ENCODE results near the gene OGFOD3.

Gene OGFOD3

DNA sequence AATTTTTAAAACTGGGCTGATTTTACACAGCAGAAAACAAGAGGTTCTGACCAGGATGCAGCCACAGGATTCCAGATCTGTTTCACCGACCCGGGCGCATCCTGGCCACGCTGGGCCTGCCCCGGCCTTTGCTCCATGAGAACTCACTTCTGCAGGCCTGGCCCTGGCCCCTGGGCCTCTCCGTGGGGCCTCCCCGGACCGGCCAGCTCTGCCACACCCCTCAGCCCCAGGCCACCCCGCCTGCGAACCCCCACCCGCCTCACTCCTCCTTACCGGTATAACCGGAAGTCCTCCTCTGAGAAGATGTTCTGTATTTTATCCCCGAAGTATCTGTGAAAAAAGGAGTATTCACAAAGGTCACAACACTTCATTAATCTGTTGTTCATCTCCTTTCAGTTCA lies 13.3 kb downstream of the OGFOD3 start:
- no peak for DNase-seq (ENCODE audit: low read depth in 3 of 3)

DNA sequence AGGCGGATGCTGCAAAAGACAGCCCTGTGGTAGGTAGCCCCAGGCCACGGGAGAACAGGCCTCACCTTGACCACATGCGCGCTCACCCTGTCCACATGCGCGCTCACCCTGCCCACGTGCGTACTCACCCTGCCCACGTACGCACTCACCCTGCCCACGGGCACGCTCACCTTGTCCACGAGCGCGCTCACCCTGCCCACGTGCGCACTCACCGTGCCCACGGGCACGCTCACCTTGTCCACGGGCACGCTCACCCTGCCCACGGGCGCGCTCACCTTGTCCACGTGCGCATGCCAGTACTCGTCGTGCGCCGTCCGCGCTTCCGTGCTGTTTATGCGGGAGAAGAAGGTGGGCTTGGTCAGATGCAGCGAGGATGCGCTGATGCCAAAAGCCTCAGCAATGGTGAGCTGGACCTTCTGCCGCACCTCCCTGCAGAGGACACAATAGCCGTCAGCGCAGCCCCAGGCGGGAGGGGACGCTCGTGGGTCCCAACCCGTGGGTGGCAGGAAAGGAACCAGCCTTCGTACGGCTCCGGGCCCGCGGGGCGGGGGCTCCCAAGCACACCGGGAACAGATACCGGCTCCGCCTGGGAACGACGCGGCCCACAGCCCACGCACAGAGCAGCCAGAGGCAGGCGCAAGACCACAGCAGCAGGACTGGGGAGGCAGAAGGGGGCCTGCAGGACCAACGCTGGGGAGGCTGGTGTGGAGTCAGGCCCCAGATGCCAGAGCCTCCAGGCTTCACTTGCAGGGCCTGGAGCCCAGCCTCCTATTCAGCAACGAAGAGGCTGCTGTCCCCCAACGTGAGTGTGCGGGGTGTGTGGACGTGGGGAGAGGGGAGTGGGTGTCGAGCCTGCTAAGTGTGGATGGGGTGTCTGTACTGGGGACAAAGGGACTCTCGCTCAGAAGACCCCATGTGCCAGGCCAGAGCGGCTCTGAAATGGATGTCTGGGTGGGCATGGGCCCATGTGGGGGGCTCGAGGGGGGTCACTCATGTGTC lies 14.4 kb downstream of the OGFOD3 start:
- no peak for DNase-seq (ENCODE audit: low read depth in 3 of 3)

- DNase-seq (ENCODE audit: low read depth in 3 of 3), result no peak
Observed at GRCh38 chr17:82402865-82403264, 15.5 kb downstream of the OGFOD3 start.

DNA sequence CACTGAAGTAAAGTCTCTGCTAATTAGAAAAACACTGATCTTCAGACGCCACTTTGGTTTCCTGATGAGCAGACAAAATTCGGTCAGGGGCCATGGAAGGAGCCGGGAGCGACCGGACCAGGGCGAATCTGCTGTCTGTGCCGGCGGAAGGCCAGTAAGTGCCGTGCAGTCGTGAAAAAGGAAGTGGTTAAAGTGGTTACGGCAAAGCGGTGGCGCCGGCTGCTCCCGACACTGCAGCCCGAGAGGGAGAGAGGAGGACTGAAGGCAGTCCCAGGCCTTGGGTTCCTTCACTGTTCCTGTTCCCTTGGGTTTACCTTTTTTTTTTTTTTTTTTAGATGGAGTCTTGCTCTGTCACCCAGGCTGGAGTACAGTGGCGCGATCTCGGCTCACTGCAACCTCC lies 17.6 kb downstream of the OGFOD3 start:
- peak in 2 of 3 experiments; percentile 11 to 13 for DNase-seq (ENCODE audit: low read depth in 3 of 3)

DNA sequence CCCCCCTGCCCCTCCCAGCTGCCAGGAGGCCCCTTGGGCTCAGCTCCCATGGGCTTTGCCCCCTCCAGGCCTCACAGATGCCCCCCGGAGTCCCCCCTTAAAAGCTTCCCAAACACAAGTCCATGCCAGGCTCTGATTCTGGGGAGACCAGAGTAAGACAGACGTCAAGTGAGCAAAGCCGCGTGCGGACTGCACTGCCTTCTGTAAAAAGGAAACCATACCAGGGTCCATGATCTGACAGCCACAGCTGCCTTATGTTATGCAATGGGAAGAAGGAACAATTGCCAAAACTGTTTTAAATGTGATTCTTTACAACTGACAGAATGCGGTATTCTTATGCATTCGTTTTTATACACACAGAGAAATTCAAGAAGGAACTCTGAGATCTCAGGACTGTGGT lies 18.2 kb downstream of the OGFOD3 start:
- no peak for DNase-seq (ENCODE audit: low read depth in 3 of 3)

- DNase-seq (ENCODE audit: low read depth in 3 of 3), result no peak
Observed at GRCh38 chr17:82399601-82400101, 18.7 kb downstream of the OGFOD3 start.

DNA sequence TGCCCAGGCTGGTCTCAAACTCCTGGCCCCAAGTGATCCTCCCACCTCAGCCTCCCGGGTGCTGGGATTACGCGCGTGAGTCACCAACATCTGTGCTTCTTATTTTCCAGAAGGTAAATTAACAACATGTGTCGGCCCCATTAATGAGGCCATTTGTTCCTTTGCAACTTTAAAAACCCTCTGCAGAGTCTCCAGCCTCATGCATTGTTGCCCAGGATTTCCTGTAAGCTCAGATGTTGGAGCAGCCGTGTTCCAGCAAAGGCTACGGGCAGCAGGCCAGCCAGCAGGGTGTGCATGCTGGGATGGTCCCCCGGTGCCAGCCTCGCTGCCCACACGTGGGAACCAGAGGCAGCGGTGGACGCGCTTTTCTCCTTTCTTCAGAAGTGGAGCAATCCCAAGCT lies 19.3 kb downstream of the OGFOD3 start:
- DNase-seq (ENCODE audit: low read depth in 3 of 3), result no peak

- no peak for DNase-seq (ENCODE audit: low read depth in 3 of 3)
Observed at GRCh38 chr17:82397449-82398335, 20.7 kb downstream of the OGFOD3 start.

DNA sequence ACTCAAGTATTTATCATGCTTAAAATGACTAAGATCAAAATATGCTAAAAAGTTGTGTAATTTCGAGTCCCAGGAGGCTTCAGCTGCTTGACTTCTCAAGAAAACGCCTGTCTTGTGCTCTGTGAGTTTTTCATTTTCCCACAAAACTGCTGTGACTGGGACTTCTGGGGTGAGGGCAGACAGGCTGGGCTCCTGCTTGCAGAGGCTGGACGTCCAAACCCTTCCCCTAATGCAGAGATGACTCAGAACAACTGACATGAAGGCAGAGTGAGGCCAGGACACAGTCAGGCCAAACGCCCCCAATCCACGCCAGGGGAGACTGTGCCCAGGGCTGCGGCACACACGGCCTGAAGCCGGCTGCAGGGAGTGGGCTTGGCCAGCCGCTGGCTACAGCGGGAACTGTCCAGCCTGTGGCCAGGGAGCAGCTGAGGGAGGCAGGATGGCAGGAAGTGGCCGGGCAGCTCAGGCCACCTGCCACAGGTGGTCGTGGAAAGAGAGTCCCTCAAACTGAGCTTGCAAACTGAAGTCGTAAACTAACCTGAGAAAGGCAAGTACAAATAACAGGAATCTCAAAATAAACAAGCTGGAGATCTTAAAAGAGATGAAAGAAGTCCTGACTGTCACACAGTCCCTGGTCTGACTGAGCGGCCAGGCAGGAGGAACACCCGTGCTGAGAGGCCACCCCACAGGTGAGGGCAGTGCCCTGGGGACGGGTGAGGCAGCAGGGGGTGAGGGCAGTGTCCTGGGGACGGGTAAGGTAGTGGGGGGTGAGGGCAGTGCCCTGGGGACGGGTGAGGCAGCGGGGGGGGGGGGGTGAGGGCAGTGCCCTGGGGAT lies 21.6 kb downstream of the OGFOD3 start:
- no peak for DNase-seq (ENCODE audit: low read depth in 3 of 3)

DNA sequence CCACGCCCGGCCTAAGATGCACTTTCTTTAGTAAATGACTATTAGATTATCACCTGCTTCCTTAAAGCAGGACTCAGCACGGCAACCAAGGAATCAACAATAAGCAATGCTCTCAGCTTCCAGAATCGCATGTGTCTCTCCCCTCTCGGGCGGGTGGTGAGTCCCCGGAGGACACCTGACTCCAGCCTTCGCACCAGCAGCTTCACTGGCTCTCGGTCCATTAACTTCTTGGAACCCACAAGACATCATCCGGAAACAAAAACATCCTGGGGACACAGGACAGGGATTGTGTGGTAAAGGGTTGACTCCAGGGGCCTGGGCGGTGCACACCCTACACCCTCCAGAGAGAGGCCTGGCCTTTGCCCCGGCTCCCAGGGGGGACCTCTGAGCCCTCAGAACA lies 24.1 kb downstream of the OGFOD3 start:
- DNase-seq (ENCODE audit: low read depth in 3 of 3), result no peak

DNA sequence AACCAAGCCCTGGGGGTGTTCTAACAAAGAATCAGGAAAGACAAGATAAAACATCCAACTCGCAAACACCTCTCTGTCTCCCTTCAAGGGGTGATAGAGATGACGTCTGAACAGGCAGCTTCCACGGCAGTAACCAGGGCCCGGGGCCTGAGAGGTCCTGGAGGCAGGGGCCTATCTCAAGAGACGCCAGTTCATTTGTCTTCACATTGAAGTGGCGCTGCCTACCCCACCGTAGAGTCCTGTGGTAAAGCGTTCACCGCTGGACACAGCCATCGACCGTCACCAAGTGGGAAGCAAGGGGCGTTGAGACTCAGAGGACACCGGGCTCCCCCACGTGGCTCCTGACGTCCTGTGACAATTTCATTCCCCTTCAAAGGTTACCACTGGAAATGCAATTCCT lies 25.4 kb downstream of the OGFOD3 start:
- DNase-seq (ENCODE audit: low read depth in 3 of 3), result no peak

DNA sequence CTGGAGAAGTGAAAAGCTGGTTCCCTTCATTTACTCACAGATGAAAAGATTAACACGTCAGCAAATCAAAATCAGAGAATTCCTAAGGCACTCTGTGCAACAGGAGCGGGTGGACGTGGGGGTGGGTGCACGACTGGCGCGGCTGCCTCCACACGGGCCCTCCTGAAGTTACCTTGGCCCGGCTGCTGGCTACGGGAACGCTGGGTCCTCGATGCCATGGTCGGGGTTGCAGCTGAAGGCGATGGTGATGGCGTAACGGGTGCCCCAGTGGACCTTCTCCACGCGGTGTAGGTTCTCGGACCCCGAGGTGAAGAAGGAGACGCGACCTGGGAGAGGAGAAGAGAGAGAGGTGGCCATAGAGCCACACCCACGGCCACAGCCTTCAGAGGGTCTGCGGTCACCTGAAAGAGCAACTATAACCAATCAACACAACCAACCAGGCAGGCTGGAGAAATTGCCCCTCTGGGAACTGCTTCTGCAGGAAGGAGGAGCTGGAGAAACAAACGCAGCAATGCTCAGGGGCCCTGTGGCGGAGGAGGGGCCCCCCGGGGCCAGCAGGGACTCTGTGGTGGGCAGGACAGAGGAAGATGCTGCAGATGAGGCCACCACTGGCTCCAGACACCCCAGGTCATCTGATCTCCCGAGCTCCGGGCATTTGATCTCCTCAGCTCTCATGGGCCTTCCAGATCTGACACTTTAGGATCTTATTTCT lies 26.0 kb downstream of the OGFOD3 start:
- no peak for DNase-seq (ENCODE audit: low read depth in 3 of 3)

- no peak for DNase-seq (ENCODE audit: low read depth in 3 of 3)
Observed at GRCh38 chr17:82391496-82392066, 26.8 kb downstream of the OGFOD3 start.

DNA sequence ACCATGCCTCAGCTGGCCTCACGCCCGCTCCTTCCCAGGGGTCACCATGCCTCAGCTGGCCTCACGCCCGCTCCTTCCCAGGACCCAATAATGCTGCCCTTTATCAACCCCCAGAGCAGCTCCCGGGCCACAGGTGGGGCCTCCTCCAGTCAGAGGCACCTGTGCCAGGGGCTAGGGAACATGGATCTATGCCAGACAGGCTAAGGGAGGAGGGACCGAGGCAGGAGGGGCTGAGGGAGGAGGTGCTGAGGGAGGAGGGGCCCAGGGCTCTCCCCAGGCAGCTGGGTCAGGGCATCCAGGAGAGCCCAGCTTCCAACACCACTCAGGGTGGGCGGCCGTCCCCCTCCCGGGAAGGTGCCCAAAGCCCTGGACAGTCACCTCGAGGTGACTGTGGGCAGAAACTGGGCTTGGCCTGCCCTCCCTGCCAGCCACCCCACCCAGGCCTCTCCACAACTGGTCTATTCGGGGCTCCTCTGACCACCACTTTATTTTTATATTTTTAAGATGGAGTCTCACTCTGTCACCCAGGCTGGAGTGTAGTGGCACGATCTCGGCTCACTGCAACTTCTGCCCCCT lies 27.4 kb downstream of the OGFOD3 start:
- DNase-seq (ENCODE audit: low read depth in 3 of 3), result no peak

- DNase-seq (ENCODE audit: low read depth in 3 of 3), result no peak
Observed at GRCh38 chr17:82390015-82390859, 28.1 kb downstream of the OGFOD3 start.

- no peak for DNase-seq (ENCODE audit: low read depth in 3 of 3)
Observed at GRCh38 chr17:82389379-82389778, 29.0 kb downstream of the OGFOD3 start.

DNA sequence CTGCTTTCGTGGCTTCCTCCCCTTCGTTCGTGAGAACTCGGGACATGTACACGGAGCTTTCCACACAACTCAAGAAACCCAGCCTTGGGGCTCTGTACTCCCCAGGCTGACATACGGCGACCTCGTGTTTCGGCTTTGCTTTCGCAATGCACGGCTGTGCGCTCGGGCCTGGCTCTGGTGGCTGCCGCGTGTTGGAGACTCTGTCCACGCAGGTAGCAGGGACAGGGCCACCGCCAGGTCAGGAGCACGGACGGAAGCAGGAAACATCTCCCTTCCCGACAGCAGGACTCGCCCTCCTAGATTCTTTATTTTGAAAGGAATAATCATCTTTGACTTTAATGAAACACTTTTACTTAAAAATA lies 29.5 kb downstream of the OGFOD3 start:
- DNase-seq (ENCODE audit: low read depth in 3 of 3), result no peak

- no peak for DNase-seq (ENCODE audit: low read depth in 3 of 3)
Observed at GRCh38 chr17:82388223-82388921, 30.0 kb downstream of the OGFOD3 start.

GRCh38 chr17:82387705-82388106 lies 30.7 kb downstream of the OGFOD3 start:
- no peak for DNase-seq (ENCODE audit: low read depth in 3 of 3)
